NCI-H128 (cell line): ENCODE results near the gene DEFB118.
"Not testable (repeated sequence)": the region's sequence is repeated elsewhere in the genome, so short reads cannot be mapped to it uniquely, and the experiment has no call there.

ENCODE experiments used
- DNase-seq: peaks from one replicate; lab custom pipeline; 2025; ENCODE audit not compliant: unreplicated experiment; lab: John Stamatoyannopoulos, UW

Gene DEFB118

DNA sequence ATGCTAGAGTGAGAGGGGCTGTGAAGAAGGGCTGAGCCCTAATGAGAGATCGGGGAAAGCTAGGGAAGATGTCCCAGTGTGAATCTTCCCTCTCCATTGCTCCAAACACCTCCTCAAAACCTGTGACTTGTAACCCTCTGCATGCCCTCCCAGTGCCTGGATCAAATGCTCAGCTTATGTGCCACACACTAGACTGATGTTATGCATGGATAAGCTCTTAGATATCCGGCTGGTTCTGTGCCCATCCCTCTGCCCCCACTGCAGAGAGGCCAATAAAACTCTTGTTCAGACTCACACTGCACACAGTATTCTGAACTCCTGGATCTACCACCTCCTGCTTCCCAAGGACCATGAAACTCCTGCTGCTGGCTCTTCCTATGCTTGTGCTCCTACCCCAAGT lies at the start of gene DEFB118:
Gene DEFB118, plus strand, starts transcription at position 301 of the 400 bp plus-strand sequence. Its CDS starts 50 bp downstream, at position 351.
- no peak for DNase-seq

- DNase-seq: no peak
Measured at GRCh38 chr20:31322504-31322903, 45.9 kb upstream of the DEFB118 start.

DNA sequence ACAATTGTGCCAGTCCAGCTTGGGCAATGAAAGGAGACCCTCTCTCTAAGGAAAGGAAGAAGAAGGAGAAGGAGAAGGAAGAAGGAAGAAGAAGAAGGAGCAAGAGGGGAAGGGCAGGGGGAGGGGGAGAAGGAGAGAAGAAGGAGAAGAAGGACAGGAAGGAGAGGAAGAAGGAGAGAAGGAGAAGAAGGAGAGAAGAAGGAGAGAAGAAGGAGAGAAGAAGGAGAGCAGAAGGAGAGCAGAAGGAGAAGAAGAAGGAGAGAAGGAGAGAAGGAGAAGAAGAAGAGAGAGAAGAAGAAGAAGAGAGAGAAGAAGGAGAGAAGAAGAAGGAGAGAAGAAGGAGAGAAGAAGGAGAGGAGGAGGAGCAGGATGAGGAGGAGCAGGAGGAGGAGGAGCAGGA lies 37.5 kb upstream of the DEFB118 start:
- no peak for DNase-seq

- DNase-seq: no peak
Measured at GRCh38 chr20:31341470-31341869, 26.9 kb upstream of the DEFB118 start.

DNA sequence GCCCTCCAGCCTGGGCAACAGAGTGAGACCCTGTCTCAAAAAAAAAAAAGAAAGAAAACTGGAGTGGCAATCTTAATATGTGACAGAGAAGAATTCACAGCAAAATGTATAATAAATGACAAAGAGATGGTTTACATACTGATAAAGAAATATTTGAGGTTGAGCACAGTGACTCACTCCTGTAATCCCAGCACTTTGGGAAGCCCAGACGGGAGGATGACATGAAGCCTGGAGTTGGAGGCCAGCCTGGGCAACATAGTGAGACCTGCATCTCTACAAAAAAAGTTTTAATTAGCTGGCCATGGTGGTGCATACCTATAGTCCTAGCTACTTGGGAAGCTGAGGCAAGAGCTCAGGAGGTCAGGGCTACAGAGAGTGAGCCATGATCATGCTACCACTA lies 12.4 kb upstream of the DEFB118 start:
- no peak for DNase-seq

- no peak for DNase-seq
Measured at GRCh38 chr20:31363295-31363694, 5.1 kb upstream of the DEFB118 start.

DNA sequence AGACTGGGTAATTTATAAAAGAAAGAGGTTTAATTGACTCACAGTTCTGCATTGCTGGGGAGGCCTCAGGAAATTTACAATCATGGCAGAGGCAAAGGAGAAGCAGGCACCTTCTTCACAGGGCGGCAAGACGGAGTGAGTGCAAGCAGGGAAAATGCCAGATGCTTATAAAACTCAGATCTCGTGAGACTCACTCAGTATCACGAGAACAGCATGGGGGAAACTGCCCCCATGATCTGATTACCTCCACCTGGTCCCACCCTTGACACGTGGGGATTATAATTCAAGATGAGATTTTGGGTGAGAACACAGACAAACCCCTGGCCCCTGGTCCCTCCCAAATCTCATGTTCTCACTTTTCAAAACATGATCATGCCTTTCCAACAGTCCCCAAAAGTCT lies 4.1 kb upstream of the DEFB118 start:
- not testable (repeated sequence) for DNase-seq

DNA sequence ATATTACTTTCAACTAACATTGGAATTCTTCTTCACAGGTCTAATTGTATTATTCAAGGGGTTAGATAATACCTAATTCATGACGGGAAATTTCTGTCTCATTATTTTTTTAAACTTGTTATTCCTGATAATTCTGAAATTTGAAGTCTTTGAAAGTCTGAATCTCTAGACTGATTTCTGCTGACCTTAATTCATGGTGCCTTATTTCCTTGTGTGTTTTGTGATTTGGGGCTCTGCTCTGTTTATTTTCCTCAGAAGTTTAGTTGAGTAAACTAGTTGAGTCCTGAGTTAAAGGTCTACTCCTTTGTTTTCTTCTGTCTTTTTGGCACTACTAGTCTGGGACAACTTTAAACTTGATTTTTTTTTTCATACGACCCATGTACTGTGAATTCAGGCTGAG lies 5.9 kb downstream of the DEFB118 start:
- DNase-seq: no peak

GRCh38 chr20:31390490-31390889 lies 22.1 kb downstream of the DEFB118 start, which contains the start of gene DEFB119:
DEFB119 (minus strand) TSS chr20:31390590; CDS start chr20:31390483, 107 bp downstream.
- DNase-seq: no peak

DNA sequence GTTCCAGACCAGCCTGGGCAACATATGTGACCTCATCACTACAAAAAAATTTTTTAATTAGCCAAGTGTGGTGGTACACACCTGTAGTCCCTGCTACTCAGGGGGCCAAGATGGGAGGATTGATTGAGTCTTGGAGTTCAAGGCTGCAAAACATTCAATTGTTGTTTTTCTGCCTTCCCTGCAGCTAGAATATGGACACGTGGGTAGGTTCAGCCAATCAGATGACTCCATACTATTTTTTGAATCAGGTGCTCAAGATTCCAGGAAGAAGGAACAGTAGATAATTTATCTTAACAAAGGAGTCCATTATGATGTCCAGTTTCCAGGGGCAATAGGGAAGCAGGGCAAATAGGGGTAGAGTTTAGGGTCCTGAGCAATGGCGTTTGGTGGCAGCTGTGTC lies 24.4 kb downstream of the DEFB118 start:
- DNase-seq: no peak

GRCh38 chr20:31394900-31395299 lies 26.5 kb downstream of the DEFB118 start:
- no peak for DNase-seq

GRCh38 chr20:31403886-31404285 lies 35.5 kb downstream of the DEFB118 start:
- DNase-seq: no peak

DNA sequence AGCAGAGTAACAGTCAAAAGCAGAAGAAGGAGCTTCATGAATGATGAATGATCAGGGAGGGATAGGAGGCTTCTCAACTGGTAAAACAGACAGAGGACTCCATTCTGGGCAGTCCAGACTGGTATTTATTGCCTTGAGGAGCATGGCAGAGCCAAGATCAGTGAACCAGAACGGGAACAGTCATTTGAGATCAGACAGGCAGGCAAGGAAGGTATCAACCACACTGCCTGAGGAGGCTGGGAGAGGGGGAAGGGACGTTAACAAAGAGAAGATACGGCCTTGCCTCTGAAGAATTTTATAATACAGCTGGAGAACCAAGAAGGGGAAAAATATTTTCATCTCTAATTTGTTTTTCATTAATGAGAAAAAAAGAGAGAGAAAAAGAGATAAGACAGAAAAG lies 37.7 kb downstream of the DEFB118 start, which contains the start of gene DEFB121:
Gene DEFB121, minus strand, starts transcription at position 101 of the 400 bp plus-strand sequence. Its CDS starts 63 bp downstream, at position 38.
- DNase-seq: no peak

- no peak for DNase-seq
Measured at GRCh38 chr20:31410011-31410410, 41.6 kb downstream of the DEFB118 start.

- no peak for DNase-seq
Measured at GRCh38 chr20:31414381-31414780, 46.0 kb downstream of the DEFB118 start.

GRCh38 chr20:31415653-31416052 lies 47.3 kb downstream of the DEFB118 start:
- no peak for DNase-seq

GRCh38 chr20:31418307-31418706 lies 49.9 kb downstream of the DEFB118 start:
- no peak for DNase-seq
